GM18870 (cell line): ENCODE data around the gene FERD3L.
"Not testable (repeated sequence)": the region's sequence is repeated elsewhere in the genome, so short reads cannot be mapped to it uniquely, and the experiment has no call there.

Source experiments
- ATAC-seq: cut with Tn5 transposase; IDR thresholded peaks from one replicate; pipeline ENCODE4 v1.9.1; 2021; ENCODE audit warnings: moderate library complexity; ENCODE audit not compliant: unreplicated experiment

FERD3L gene, protein sequence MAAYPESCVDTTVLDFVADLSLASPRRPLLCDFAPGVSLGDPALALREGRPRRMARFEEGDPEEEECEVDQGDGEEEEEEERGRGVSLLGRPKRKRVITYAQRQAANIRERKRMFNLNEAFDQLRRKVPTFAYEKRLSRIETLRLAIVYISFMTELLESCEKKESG

DNA sequence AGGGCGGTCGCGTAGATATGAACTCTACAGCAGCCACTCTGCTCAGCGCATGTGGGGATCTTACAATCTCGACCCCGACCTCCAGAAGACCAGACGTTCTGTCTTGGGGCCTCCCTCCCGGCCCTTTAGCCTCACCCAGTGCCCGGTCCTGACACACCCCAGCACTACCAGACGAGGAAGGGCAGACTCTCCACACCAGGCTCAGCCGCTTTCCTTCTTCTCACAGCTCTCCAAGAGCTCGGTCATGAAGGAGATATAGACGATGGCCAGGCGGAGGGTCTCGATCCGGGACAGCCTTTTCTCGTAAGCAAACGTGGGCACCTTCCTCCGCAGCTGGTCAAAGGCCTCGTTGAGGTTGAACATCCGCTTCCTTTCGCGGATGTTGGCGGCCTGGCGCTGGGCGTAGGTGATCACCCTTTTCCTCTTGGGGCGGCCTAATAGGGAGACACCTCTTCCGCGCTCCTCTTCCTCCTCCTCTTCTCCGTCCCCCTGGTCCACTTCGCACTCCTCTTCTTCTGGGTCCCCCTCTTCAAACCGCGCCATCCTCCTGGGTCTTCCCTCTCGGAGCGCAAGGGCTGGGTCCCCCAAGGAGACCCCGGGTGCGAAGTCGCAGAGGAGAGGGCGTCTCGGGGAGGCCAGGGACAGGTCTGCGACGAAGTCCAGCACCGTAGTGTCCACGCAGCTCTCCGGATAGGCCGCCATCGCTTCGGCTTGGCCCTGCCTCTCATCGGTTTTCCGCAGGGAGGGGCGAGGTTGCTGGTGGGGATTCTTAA, at the start of gene FERD3L:
Gene FERD3L, minus strand, starts transcription at position 761 of the 773 bp plus-strand sequence. Its CDS starts 59 bp downstream, at position 702.
- no peak for ATAC-seq

DNA sequence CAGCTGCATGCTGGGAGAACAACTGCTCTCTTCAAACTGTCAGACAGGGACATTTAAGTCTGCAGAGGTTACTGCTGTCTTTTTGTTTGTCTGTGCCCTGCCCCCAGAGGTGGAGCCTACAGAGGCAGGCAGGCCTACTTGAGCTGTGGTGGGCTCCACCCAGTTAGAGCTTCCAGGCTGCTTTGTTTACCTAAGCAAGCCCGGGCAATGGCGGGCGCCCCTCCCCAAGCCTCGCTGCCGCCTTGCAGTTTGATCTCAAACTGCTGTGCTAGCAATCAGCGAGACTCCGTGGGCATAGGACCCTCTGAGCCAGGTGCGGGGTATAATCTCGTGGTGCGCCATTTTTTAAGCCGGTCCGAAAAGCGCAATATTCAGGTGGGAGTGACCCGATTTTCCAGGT, 49.2 kb upstream of the FERD3L start:
- ATAC-seq, result not testable (repeated sequence)

DNA sequence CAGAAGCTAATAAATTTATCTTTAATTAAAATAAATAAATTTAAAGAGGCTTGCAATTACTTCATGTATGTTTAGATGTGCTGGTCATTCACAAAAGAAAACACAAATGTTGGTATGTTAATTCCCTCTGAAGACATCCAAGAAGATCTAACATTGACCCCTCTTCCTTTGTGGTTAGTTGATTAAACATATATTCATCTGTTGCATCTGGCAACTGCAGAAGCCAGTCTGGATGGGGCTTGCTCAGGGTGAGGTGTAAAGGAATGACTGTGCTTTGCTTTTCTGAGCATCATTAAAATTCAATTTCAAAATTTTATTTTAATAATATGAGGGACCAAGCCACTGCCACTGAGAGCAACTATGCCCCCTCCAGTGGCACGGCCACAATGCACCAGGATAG, 36.4 kb upstream of the FERD3L start:
- no peak for ATAC-seq

DNA sequence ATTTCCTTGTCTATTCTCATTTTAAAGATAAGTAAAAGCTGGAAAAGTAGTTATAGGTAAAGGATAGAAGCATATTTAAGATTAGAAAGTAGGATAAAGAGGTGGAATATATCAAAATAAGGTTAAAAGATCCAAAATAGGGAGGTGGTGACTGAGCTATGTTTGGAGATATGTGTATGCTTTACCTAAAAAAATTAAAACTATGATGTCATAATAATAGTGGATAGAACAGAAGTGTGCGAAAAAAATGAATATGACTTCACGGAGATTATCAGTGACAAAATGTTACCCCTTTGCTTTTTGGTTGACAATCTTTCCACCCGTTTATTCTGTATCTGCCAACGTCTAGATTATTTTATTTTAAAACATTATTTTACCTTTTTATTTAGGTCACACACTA, 33.4 kb upstream of the FERD3L start:
- no peak for ATAC-seq

DNA sequence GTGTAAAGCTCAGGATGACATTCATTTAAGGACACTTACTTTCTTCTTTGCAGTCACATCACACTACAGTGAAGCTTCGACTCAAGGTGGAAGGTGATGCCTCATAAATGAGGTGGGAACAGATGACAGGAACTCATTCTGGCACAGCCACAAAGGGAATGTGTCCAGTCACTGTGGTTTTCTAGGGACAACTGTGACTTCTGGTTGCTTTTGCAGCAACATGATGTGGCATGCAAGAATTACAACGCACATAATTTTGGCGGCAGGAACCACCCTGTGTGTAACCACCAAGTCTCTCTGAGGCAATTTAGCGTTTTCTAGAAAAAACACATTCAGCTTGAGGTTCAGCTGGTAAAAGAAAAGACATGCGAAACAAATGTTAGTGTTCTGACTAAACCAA, 32.0 kb upstream of the FERD3L start:
- ATAC-seq, result no peak

DNA sequence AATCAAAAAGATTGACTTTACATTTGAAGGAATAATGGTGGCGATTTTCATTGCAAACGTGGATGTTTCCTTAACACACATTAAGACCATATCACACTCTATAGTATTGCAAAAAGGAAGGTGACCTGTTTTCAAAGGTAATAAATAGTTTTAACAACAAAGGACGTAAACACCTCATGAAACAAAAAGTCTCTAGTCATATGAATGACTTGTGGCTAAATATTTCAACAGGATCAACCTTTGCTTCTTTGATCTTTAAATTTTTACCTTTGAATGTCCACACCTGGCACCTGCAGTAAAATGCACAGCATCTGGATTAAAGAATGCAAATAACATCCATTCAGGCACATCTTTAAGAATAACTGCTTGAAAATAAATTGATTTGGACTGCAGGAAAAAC, 30.0 kb upstream of the FERD3L start:
- no peak for ATAC-seq

DNA sequence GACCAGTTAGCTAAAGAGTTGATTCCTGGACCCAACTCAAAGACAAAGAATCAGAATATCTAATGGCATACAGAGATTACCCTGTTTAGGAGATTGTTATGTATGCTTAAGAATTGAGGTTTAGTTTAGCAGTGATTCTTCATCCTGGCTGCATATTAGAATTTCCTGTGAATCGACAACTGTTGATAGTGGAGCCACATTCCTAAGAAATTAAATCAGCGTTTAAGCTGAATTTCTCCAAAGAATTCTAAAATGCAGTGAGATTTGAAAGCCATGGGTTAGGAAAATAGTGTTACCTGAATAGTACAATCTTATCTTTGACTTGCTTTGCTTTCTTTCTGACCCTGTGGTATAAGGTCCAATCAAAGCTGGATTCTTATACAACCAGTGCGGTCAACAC, 16.4 kb upstream of the FERD3L start:
- ATAC-seq, result no peak

DNA sequence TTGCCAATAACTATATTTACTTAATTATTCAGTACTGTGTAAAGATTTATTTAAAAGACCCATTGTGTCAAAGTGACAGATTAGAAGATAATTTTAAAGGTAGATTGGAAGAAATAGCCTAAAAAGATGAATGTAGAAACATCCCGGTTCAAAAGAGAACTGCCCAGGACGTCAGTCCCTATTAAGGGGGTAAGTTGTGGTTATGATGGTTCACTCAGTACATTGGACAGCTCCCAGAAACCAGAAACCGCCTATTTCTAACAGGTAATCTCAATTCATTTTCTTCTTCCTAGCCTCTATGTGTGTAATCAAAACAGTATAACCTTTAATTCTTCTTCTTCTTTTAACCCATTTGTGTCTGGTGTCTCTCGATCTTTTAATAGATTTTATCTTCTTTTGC, 1.5 kb upstream of the FERD3L start:
- no peak for ATAC-seq

DNA sequence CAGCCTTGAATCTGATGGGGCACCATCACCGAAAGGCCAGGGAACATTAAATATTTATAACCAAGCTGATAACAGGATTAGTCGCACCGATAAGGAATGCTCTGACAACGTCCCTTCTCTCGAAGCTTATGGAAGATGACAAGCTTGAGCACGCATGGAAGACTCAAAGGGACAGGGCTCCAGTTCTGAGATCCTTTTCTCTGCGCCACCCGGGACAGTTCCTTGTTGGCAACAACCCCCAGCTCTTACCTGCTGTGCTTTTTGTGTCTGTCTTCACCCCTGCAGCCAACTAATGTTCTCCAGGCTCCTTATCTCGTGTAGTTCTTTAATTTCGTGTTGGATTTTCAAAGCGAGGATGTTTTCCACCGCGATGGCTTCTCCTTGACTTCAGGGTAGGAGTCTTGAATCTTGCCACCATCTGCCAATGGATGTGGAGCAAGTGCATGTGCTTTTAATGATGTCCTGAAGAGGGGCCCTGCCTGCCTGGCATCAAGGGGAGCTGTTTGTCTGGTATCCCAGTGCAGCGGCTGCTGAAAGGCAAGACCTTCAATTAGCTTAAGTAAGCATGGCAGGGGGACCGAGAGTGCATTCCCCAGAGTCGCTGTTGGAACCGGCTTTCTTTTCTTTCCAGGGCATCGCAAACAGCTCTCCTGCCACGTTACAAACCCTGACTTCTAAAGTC, 354 bp upstream of the FERD3L start:
- no peak for ATAC-seq

DNA sequence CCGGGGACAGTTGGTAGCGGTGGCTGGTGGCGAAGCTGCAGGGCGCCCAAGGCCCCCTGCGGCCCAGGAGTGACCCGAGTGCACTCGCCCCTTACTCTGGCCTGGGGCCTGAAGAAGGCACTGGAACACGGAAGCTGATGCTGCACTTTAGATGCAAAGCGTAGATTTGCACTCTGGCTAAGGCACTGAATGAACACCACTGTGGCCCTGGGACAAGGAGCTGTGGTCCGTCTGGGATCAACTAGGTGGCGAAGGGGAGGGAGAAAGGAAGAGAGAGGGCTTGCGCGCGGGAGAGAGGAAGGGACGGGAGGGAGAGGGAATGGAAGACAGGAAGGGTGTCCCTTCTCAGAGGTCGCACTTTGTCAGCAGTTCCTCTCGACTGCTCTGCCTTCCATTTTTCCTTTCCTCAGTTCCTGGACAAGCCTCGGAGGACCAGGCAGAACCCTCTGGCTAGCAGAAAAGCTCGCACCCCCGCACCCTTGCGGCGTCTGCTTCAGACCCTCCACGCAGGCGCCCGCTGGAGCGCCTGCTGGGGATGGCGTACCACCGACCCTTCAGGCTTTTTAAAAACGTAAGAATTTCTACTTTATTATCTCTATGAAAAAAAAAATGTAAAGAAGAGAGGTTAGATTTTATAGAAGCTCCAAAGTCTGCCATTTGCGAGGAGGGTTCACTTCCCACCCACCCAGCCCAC, 1.2 kb downstream of the FERD3L start:
- ATAC-seq, result no peak

DNA sequence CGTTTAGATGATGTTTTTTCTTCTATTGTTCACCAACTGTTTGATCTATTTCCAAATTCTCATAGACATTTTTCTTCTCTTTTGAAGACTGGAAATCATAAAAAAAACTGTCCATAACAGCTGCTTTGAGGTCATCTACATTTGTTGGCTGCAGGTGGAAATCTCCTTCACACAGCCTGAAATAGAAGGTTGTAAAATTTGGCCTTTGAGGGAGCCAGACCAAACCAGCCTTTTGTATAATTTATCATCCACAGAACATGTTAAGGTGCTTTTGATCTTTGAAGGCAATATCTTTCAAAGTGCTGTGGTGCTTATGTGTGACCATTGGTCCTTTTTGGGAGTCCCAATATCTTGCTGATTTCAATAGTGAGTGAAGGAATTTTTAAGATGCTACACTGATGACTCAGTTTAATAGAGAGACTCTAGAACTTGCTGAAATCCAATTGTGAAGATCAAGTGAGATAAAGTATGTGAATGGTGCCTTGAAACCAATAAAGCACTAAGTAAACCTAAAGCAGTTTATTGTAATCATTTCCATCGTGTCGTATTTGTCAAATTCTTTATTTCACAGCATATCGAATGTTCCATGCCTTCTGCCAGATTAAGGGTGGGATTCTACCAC, 5.4 kb downstream of the FERD3L start:
- no peak for ATAC-seq

DNA sequence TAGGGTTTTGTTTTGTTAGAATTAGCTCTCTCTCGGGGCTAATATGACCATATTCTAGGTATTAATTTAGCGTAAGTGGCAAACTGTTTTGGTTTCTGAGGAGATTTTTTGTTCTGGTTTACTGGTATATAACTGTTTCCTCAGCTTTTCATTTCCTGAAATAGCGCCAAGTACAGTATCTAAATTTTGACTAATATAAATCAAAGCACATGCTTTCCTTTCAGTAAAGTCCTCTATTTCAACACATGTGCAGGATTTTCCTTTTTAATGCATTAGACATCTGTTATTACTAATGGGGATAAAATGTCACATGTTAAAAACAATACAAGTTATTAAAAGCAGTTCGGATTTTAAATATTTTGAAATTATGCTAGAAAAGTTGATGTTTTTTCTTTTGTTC, 11.3 kb downstream of the FERD3L start:
- ATAC-seq, result no peak

DNA sequence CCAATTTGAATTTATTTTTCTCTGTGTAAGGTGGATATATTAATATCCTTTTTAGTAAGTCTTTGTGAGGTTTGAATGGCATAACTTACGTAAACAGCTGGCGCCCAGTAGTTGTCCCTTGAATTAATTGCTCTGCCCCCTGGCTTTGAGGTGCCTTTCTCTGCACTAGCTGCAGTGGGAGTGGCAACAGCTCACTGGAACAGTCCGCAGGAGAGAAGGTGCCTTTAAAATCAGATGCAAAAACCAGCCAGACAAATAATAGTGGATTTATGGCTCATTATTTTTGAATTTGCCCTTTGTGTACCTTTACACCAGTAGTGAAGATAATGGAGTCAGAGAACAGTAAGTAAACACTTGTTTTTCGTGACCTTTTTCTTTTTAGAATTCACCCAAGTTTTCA, 11.8 kb downstream of the FERD3L start:
- no peak for ATAC-seq

DNA sequence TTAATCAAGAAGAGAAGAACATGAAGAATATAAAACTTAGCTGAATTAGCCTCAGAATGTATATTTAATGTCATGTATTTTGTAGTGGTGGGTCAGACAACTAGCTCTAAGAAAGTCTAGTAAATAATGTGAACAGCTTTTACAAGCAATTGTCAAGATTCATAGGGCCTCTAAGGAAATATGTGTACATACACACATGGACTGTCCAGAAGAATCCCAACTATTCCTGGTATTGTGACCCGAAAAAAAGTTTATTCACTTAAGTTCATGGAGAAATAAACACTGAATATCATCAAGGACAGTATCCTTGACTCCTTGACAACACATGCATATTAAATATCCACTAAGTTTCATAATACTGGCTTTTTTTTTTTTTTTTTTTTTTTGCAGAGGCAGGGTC, 16.4 kb downstream of the FERD3L start:
- ATAC-seq, result no peak

DNA sequence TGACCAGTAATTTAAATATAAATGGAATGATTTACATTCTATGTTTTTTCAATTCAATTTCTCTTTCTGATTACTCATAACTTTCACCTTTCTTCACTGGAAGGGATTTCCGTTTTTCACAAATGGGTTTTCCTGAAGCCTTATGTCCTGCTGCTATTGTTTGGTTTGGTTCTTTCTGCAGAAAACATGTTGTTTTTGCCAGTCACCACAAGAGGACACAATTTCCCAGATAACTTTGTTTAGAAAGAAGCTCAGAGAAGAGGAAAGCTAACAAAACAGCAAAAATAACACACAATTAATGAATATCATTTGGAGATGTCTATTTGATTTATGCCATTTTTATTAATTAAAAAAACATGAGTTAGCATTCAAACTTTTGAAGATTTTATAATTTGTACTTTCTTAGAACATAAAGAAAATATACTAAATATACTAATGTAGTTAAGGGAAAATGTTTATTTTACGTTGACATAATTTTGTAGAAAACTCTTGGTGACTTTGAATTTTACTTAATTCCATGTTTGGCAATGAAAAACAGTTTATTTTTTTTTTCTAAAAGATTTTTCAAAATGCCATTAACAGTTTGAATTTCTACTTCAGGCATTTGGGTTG, 23.1 kb downstream of the FERD3L start:
- ATAC-seq, result no peak

DNA sequence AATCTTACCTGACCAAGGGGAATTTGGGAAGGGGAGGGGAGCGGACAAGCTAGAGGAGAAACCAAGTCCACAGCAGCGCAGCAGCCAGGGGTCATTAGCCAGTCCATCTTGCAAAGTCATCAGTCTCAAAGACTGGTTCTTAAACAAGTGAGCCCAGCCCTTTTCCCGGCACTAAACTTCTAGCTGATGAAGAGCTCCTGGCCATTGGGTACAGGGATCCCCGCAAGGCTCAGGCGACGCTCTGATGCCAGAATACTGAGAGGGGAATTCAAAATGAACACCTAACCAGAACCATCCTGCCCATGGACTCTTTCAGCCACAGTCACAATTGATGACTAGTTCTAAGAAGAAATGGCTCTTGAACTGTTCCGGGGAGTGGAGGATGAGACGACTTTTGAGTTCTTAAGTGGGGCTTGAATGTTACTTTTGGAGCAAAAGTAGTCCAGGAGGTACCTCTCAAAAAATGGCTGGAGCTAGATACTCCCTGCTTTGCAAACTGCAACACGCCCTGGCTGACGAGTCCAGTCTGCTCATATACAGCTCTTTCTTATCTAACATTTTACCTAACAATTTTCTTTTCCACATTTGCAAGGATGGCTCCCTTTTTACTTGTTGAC, 25.2 kb downstream of the FERD3L start:
- no peak for ATAC-seq

DNA sequence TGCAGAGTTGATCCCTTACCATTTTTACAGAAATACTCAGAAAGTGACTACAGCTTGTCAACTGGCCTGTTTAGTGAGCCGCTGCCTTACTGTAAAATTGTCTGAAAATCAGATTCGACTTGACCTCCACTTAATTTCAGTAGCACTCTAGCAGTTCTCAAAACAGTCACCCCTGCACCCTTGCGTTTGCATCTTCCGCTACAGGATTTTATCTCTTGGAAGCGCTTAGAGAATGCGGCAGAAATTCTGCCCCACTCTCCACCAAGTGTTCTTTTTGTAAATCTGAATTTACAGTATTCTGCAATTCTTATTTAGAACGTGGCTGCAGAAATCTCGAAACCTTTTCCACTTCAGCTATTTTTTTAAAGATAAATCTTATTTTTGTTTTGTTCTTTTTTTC, 25.8 kb downstream of the FERD3L start:
- no peak for ATAC-seq

DNA sequence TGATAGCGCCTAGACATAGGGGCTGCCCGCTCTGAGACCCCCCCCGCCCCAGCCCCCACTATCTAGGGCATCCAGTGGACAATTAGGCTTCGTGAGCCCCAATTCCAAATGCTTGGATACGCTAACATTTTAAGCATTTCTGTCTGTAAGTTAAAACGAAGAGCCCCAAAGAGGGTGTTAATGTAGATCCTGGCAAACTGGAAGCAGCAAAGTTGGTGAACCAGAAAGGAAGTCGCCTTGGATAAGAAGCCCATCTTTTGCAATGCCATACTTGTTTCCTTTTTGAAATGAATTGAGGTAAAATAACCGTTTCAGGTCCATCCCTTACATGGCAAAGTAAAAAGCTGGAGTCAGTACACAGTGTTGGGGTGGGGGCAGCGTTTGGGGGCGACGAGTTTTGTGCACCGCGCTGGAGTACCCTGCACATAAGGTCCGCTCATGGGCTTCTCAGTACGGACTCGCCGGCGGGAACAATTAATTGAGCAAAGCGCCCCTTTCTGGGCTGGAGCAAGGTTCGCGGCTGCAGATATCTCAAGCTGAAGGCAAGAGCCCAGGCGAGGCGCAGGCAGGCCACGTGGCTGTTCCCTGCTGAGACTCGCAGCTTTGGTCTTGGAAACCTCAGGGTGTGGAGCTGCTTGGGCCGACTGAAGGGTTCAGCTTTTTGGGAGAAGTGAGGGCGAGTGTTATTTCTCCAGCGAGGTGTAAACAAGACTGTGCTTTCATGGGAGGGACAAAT, 26.4 kb downstream of the FERD3L start:
- no peak for ATAC-seq

DNA sequence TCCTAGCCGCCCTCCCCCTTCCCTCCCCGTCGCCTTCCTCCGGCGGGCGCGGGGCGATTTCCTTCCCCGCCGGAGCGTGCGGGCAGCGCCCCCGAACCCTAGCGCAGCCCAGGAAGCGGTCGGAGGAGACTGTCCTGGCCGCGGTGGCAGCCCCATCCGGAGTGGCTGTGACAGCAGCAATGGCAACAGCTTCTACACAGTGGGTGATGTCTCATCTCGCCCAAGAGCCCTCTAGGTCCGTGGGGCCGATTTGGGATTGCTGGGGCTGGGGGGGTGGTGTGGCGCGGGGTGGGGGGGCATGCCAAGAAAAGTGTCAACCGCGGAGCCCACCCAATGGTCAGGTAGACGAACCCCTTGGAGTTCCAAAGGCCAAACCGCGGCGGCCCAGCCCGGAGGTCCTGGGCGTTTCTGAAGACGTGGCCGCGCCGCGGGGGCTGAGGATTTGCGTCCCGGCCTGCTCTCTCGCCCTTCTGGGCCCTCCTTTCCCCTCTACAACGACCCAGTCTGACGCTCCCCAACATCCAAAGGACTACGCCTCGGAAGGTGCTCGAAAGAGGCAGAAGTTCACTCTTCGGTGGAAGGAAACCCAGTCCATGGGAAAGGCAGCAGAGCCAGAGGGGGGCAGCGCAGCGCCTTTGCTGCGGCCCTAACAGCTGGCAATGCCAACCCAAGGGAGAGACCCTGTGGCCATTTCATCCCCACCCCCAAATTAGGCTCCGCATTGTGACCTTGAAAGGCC, 27.2 kb downstream of the FERD3L start:
- no peak for ATAC-seq
